GM18861 (cell line): ENCODE results near the gene HIPK1.
"Not testable (repeated sequence)": the region's sequence is repeated elsewhere in the genome, so short reads cannot be mapped to it uniquely, and the experiment has no call there.

ENCODE experiments used
- ATAC-seq: cut with Tn5 transposase; IDR thresholded peaks from one replicate; pipeline ENCODE4 v1.9.1; 2021; ENCODE audit not compliant: unreplicated experiment

HIPK1 gene

DNA sequence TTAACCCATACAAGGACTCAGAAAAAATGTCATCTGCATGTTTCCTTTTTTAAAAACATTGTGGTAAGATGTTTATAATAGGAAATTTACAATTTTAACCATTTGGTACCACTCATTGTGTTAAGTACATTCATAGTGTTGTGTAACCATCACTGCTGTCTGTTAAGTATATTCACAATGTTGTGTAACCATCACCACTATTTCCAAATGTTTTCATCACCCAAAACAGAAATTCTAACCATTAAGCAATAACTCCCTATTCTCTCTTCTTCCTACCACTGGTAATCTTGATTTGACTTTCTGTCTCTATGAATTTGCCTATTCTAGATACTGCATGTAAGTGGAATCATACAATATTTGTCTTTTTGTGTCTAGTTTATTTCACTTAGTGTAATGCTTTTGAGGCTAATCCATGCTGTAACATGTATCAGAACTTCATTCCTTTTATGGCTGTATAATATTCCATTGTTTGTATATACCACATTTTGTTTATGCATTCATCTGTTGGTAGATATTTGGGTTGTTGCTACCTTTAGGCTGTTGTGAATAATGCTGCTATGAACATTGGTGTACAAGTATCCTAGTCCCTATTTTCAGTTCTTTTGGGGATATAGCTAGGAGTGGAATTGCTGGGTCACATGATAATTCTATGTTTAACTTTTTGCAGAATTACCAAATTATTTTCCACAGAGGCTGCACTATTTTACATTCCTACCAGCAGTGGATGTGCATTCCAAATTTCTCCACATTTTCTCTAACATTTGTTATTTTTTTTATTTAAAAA, 14.1 kb downstream of the HIPK1 start:
- no peak for ATAC-seq

DNA sequence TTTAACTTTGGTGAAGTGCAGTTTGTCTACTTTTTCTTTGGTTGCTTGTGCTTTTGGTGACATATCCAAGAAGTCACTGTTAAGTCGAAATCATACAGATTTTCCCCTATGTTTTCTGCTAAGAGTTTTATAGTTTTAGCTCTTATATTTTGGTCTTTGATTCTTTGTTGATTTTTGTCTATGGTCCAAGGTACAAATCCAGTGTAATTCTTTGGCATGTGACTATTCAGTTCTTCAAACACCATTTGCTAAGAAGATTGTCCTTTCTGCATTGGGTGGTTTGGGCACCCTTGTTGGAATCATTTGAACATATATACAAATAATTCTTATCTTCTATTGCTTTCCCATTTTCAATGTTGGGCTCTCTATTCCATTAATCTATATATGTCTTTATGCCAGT, 16.2 kb downstream of the HIPK1 start:
- no peak for ATAC-seq

DNA sequence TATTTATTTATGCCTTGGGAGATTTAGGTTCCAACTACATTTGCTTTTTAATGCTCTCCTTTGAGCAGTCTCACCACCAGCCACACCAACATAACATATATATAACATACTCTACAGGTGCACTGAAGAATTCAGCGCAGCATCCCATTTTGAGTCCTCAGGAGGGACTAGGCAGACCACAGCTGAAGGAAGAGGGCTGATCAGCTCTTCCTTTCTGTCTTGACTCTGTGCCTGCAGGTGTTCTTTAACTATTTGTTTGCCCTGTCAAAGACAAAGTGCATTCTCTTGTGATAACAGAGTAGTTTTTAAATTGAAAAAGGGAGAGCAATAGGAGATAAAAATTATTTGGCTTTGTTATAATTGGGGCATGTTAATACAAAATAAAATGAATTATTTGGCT, 17.0 kb downstream of the HIPK1 start:
- ATAC-seq: no peak

DNA sequence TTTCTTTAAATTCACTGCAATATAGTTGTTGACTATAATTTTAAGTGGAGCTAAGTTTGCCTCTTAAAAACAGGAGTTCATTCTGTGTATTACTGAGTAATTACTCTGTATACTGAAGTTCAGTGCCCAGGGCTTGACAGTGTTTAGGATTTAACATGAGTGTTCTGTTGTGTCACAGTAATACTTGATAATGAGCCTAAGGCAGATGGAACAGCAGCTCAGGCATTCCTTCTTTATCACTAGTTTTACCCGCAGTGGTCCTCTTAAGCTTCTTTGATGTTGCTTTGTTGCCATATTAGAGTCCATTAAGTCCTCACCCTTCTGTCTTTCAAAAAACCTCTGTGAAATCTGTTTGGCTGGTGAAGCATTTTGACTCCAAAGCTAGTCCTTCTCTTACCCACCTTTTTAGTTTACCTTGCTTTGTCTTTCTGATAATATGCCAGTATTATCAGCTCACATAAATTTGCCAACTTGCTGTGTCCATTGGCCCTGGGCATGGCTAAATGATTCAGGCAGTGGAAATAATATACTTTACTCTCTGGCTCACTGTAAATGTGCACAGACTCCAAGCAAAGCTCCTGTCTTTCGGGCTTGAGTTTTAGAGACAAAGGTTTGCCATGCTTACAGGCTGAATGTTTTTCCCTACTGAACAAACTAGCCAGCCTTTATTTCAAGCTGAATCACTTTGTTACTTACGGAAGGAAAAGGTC, 17.7 kb downstream of the HIPK1 start:
- no peak for ATAC-seq

DNA sequence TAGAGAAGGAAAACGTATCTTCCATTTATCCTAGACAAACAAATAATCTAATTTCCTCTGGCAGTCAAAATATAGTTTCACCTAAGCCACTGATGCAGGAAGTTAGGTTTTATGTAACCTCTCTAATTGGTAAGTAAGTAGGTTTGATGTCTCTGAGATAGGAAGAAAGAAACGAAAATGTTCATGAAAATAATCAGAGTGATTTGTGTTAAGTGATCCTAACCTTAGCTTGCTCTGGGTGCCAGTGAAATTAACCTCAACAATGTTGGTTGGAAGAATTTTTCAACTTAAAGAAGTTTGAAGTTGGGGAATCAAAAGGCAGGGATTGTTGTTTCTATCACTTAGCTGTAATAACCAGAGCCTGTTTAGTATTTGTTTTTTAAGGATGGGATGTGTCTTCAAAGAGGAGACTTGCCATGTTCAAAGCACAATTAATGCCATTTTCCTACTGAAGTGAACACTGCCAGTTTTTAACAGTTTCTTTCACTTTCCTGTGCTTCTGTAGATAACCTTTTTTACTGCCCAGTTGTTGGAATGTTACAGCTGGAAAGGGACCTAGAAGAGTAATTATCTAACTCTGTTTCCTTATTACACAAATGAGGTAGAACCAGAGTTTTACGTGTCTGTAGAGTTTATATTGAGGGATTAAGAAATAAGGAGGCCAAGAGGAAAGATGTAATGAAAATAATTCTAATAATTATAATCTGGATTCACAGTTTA, 18.4 kb downstream of the HIPK1 start:
- no peak for ATAC-seq

DNA sequence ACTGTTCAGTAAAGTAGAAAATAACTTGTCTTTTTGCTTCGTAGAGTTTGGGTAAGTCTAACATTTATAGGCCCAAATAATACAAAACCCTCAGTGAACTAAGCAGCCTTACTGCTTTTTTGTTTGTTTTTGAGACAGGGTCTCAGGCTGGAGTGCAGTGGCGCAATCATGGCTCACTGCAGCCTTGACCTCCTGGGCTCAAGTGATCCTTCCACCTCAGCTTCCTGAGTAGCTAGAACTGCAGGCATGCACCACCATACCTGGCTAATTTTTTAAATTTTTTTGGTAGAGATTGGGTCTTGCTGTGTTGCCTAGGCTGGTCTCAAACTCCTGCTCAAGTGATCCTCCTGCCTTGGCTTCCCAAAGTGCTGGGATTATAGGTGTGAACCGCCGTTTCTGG, 19.0 kb downstream of the HIPK1 start:
- ATAC-seq: not testable (repeated sequence)

DNA sequence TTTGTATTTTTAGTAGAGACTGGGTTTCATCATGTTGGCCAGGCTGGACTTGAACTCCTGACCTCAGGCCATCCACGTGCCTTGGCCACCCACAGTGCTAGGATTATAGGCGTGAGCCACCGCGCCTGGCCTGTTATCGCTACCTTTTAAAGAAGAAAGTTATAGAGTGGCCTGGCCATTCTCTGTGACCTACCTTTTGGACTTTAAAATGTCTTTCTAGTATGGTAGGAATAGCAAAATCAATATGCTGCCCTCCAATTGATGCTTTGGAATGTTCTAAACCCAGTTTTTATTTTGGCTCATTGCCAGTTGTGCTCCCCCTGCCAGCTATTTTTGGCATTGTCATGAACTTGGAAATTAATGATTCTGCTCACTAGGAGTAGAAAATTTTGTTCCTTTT, 19.9 kb downstream of the HIPK1 start:
- no peak for ATAC-seq

DNA sequence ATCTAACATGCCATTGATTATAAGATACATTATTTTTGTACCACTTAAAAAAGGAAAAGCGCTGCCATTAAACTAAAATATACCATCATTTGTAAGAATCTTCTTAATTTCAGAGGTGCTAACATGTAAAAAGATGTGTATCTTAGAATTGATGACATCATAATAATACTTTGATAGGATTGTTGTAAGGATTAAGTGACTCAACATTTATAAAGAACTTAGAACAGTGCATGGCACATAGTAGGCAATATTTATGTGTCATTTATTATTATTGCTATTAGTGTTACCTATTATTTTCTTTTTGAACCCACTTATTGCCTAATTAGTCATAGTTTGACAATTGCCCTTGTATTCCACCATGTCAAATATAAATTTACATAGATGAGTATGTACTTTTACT, 21.8 kb downstream of the HIPK1 start:
- ATAC-seq: no peak

DNA sequence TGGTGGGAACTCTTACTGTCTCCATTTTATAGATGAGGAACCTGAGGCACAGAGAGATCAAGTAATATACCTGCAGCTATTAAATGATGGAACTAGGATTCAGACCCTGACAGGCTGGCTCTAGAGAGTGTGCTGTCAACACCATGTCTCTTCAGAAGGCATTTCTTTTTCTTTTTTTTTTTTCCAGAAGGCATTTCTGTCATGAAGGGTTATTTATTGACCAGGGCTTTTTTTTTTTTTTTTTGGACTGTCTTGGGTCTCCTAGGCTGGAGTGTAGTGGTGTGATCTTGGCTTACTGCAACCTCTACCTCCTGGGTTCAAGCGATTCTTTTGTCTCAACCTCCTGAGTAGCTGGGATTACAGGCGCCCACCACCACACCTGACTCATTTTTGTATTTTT, 22.6 kb downstream of the HIPK1 start:
- no peak for ATAC-seq

DNA sequence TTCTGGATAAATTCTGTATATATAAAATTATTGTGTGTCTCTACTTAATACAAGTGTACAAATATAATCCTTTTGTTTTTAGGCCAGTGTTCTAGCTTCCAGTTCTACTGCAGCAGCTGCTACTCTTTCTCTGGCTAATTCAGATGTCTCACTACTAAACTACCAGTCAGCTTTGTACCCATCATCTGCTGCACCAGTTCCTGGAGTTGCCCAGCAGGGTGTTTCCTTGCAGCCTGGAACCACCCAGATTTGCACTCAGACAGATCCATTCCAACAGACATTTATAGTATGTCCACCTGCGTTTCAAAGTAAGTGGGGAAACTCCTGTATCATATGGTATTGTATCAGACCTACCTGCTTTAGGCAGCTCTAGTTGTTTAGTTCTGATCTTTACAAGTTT, 28.9 kb downstream of the HIPK1 start:
- no peak for ATAC-seq

DNA sequence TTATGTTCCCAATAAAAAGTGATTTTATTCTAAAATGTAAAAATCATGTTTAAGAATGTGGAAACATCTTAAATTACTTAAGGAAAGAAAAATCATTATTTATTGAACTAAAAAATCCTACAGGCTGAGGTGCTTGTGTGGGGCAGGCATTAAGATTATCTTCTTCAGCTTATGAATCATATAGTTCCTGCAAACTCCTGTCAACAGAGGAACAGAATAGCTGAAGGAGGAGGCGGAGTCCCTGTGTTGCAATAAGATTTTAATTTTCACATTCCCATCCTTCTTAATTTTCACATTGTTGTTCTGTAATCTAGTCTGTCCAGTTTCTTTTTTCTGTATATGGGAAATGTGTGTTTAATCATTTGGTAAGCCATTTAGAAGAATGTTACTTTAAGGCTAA, 29.6 kb downstream of the HIPK1 start:
- no peak for ATAC-seq

DNA sequence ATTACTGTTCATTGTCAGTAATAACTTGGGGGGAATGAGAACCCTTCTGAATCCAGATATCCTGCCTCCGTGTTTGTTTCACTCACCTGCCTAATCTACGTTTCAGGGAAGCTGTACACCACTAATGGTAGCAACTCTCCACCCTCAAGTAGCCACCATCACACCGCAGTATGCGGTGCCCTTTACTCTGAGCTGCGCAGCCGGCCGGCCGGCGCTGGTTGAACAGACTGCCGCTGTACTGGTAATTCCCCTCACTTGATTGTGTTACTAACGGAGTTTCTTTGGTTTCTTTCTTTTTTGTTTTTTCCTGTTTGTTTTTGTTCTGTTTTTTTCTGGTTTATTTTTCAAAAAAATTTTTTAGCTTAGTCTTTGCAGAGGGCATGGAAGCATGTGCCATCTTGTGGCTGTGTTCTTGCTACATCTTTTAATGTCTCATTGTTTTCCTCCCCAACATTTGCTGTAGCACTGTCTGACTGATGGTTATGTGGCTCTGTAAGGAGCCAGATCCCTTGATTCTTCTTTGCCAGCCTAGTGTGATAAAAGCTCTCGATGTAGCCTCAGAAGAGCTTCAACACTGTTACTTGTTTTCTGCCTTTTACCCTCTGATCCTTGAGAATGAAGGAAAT, 34.3 kb downstream of the HIPK1 start:
- no peak for ATAC-seq

DNA sequence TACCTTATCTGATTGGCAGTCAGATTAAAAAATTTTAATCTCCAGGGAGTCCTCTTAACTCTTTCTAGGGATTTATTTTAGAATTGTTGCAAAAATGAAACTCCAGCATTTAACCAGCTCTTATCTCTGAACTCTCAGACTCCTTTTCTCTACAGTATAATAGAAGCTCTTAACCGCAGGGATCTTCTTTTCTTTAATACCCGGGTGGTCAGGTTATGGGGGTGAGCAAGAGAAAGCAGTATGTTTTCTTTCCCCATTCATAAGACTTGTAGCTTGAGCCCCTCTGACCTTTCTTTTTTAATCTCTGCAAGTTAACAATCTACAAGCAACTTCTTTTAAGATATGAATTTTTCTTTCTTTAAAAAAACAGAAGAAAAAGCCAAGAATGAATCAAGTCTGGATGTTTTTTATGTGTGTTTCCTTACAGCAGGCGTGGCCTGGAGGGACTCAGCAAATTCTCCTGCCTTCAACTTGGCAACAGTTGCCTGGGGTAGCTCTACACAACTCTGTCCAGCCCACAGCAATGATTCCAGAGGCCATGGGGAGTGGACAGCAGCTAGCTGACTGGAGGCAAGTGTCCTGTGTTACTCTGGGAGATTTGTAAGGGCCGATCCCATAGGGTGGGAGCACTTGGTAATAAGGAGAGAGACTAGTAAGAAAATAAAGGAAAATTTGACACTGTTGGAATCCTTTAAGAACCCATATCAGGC, 36.7 kb downstream of the HIPK1 start:
- ATAC-seq: no peak

DNA sequence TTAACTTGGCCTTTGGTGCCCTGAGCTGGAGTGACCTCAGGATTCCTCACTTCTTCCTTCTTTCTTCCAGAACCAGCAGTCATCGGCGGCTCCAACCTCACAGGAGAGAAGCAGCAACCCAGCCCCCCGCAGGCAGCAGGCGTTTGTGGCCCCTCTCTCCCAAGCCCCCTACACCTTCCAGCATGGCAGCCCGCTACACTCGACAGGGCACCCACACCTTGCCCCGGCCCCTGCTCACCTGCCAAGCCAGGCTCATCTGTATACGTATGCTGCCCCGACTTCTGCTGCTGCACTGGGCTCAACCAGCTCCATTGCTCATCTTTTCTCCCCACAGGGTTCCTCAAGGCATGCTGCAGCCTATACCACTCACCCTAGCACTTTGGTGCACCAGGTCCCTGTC, 43.8 kb downstream of the HIPK1 start:
- no peak for ATAC-seq

DNA sequence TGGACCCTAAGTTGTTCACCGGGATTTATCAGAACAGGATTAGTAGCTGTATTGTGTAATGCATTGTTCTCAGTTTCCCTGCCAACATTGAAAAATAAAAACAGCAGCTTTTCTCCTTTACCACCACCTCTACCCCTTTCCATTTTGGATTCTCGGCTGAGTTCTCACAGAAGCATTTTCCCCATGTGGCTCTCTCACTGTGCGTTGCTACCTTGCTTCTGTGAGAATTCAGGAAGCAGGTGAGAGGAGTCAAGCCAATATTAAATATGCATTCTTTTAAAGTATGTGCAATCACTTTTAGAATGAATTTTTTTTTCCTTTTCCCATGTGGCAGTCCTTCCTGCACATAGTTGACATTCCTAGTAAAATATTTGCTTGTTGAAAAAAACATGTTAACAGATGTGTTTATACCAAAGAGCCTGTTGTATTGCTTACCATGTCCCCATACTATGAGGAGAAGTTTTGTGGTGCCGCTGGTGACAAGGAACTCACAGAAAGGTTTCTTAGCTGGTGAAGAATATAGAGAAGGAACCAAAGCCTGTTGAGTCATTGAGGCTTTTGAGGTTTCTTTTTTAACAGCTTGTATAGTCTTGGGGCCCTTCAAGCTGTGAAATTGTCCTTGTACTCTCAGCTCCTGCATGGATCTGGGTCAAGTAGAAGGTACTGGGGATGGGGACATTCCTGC, 46.2 kb downstream of the HIPK1 start:
- ATAC-seq: no peak

DNA sequence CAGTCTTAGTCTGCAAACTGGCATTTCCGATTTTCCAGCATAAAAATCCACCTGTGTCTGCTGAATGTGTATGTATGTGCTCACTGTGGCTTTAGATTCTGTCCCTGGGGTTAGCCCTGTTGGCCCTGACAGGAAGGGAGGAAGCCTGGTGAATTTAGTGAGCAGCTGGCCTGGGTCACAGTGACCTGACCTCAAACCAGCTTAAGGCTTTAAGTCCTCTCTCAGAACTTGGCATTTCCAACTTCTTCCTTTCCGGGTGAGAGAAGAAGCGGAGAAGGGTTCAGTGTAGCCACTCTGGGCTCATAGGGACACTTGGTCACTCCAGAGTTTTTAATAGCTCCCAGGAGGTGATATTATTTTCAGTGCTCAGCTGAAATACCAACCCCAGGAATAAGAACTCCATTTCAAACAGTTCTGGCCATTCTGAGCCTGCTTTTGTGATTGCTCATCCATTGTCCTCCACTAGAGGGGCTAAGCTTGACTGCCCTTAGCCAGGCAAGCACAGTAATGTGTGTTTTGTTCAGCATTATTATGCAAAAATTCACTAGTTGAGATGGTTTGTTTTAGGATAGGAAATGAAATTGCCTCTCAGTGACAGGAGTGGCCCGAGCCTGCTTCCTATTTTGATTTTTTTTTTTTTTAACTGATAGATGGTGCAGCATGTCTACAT, 47.6 kb downstream of the HIPK1 start:
- ATAC-seq: no peak

DNA sequence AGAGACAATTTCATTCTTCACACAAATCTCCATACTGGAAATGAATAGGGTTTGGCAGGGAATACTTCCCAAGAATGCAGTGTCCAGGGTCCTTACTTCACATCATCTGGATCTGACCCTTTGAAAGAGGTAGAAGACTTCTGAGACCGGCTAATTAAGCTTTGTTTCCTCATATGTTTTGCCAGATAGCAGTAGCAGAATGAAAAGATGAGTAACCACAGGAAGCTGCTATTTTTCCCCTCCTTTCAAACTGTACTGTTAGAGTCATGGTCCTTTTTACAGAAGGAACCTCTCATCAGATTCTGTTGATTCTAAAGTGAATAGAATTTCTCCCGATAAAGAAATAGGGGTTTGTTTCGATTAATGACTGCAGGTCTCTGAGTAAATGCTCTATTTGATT, 48.8 kb downstream of the HIPK1 start:
- ATAC-seq: no peak

DNA sequence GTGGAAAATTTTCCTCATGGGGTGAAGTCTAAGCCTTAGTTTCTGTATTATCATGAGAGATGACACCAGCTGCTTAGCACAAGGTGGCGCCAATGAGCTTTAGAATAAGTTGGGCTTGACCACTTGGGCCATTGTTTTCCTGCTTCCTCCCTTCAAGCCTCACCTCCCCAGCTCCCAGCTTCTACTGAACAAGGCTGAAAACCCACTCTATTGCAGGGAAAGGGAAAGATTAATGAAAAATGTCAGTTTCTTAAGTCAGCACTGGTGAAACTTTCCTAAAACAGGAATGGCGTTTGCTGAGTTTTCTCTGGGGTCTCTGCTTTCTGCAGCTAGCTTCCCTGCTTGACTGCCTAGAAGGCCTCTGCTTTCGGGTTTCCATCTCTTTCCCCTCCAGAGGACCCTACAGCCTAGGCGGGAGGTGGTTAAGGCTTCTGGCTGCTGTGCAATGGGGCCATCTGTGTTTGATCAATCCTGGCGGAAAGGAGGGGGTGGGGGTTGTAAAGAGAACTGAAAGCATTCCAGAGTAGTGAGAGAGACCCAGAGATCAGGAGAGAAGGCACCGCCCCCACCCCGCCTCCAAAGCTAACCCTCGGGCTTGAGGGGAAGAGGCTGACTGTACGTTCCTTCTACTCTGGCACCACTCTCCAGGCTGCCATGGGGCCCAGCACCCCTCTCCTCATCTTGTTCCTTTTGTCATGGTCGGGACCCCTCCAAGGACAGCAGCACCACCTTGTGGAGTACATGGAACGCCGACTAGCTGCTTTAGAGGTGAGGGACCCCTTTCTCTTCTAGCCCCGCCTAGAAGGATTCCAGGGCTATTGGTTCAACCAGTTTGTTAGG, 50.0 kb downstream of the HIPK1 start, which contains the start of gene OLFML3:
Gene OLFML3 (plus strand): TSS at position 612 of the 840 bp plus-strand sequence. CDS start 43 bp downstream, at position 655.
- ATAC-seq: no peak

DNA sequence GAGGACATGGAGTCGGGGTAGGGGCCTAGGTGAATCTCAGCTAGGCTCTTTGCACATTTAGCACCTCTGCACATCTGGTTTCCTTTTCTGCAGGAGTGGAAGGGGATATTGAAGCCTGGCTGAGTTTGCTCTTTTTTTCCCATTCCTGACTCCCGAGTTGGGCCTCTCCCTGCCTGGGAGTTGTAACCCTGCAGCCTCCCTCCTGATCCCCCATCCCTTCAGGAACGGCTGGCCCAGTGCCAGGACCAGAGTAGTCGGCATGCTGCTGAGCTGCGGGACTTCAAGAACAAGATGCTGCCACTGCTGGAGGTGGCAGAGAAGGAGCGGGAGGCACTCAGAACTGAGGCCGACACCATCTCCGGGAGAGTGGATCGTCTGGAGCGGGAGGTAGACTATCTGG, 51.0 kb downstream of the HIPK1 start:
- ATAC-seq: no peak
